COR-L47 (cell line): ENCODE measurements around the gene DHRS12.

ENCODE experiments used
- DNase-seq: peaks from one replicate; lab custom pipeline; 2025; lab: John Stamatoyannopoulos, UW

Gene DHRS12

DNA sequence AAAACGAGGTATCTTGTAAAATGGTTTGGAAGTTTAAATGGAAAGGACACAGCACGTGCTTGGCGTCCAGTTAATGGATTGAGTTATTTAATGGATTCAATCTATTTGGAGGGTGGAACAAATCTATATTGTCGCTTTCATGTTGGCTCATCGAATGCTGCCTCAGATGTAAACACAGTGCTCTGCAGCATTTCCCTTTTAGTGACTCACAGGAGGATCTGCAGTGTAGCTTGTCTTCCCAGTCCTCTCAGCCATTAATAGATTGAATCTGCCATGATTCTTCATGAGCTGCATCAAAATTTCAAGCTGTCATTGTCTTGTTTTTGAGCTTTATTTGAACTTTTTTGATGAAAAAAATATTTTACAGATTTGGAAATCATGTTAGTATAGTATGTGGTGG lies 44.7 kb downstream of the DHRS12 start:
- DNase-seq: no peak

DNA sequence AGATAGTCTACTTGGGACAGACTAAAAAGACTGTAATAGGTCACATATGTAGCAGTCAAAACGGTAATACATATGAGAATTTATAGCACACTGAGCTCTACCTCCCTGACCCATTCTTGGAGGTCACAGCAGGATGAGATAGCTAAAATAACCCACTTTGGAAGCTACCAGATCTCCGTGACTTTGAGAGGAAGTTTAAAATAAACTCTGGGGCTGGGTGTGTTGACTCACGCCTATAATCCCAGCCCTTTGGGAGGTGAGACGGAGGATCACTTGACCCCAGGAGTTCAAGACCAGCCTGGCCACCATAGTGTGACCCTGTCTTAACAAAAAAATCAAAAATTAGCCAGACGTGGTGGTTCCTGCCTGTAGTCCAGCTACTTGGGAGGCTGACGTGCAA lies 45.3 kb downstream of the DHRS12 start:
- DNase-seq: no peak

DNA sequence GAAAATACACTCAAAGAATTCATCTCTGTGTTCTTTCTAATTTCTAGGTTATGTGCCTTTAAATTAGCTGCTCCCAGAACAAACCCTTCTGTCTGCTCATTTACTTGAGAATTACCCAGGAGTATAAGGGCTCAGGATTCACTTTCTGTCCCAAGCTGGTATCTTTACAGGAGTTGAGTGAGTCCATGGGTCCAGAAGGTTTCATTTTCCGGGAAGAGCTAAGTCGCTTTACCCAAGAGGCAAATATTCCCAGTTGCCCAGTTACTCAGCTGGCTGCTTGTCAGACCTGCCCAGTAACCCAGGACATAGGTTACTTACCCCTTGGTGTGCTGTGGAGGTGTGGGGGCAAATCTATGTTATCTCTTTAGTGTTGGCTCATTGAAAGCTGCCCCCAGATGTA lies 47.3 kb downstream of the DHRS12 start:
- no peak for DNase-seq

DNA sequence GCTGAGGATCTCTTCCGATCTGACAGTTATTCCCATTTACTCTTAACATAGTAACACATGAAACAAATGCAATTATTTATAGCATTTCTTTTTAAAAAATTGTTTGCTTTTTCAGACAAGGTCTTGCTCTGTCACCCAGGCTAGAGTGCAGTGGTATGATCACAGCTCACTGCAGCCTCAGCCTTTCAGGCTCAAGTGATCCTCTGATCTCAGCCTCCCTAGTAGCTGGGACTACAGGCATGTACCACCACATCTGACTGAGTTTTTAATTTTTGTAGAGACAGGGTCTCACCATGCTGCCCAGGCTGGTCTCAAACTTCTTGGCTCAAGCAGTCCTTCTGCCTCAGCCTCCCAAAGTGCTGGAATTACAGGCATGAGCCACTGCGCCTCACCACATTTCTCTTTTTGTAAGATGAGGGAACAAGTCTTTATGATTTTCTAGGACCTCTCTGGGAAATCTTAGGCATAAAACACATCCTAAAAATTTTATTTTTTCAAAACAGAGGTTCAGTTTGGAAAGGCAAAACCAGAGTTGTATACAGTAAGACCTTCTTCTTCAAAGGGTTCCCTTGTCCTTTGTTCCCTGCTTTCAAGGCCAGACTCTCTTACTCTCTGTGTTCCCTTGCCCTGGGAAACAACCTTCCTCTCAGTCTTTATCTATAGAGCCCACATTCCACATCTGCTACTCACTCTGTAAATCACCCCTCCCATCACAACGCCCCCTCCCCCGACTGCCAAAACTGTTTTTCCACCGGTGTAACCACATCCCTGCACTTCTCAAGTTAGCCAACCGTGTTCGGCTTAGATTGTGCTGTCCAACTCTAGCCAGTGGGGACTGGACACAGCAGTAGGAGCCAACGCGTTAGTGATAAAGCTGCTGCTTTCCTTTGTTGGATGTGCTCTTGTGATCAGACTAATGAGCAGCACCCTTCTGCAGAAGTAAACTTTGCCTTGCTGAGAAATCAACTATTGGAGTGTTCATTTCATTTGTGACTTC lies 56.2 kb downstream of the DHRS12 start:
- DNase-seq: no peak

DNA sequence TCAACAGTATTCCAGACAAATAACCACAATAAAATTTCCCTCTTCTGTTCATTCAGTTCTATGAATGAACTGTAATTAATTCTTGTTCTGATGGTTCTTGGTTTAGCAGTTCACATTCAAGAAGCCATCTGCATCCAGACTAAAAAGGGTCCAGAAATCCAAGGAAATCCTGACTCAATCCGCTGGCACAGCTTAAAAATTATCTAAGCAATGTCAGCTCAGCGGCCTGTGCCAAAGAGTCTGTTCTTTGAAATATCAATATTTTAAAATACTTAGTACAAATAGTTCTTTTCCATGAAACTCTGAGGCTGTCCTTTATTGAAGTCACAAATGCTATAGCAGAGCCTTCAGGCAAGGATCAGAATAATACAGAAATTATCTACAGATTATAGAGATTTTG lies 57.2 kb downstream of the DHRS12 start:
- DNase-seq: no peak

DNA sequence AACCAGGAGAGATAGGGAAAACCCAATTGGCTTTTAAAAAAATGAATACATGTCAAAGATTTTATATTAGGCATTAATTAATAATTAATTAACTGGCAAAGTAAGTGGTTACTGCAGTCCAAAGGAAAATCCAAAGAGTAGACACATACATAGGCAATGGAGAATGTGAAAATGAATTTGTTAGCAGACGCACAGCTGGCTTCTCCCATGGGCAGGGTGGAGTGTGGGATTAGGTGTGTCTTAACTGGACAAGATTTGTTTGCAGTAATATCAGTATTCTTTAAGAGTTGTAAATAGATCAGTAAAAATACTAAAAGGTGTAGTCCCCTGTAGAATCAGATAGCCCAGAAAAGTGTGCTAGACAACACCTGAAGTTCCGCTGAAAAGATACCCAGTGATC lies 58.7 kb downstream of the DHRS12 start:
- no peak for DNase-seq

DNA sequence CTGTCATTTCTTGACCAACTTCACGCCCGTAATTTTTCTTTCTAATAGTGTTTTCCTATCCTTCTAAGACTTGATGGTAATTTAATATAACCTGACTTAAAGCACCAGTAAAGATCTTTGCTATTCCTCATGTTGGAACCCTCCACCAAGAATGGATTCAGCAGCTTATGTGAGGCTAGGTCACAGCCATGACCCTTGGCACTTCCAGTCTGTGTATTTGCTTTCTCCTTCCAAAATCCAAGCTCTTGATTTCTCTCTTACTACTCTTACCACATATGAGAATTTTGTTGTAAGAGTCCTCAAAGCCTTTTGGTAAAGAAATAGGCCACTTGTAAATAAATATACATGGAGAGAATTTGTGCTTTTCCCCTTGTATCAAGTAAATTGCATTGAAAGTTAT lies 61.4 kb downstream of the DHRS12 start:
- no peak for DNase-seq

DNA sequence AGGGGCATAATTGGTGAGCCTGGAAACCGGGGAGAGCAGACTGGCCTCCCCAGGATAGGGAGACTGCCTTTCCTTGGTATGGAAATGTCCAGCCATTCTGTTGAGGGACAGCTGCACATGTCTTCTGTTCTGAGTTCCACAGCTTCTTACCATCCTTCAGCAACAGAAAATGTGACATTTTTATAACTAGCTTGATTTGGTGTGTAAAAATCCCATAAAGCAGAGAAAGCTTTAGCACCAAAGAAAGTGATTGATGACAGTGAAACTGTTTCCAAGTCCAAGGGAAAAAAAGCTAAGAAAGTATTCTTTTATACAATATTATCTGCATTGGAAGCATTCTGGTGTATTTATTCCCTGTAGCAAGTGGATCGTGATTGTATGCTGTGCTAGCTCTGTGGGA lies 61.9 kb downstream of the DHRS12 start:
- no peak for DNase-seq

DNA sequence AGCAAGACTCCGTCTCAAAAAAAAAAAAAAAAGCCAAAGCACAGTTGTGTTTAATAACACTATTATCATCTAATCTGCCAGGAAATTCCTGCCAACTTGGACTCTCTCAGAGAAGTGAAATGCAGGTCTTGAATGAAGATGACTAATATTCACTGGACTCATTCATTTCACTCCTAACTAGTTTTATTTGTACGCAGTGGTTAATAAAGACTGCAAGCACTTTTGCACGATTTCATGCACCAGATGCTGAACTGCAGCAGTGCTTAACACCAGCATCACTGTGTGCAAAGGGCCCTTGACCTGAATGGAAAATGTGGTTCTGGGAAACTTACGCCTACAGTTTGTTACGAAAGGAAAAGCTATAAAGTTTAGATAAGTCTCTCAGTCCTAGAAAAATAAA lies 63.3 kb downstream of the DHRS12 start:
- no peak for DNase-seq

DNA sequence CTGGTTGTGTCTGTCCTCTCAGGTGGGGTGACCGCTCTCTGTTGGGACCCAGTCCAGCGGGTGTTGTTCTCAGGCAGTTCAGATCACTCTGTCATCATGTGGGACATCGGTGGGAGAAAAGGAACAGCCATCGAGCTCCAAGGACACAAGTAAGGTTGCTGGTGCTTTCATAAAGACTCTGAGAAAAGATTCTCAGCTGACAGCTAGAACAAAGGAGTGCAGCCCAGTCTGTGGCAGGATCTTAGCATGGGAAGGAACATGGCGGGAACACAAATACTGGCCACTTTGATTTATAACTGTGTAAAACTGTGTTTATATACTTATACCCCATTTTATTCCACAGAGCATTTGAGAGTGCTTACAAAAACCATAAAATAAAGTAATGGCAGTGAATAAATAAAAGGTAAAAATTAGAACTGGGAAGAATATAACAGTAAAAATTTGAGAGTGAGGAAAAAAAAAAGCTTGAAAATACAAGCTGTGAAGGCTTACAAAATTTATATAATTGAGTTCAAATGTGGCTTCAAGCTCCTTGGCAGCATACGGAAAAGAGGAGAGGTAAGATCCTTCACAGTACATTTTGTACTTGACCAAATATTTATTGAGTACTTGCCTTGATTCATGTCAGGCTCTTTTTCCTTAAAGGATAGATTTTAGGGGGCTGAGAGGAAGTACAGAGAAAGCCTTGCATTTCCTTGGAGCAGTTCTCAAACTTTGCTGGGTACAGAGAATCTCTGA lies 64.8 kb downstream of the DHRS12 start:
- no peak for DNase-seq

DNA sequence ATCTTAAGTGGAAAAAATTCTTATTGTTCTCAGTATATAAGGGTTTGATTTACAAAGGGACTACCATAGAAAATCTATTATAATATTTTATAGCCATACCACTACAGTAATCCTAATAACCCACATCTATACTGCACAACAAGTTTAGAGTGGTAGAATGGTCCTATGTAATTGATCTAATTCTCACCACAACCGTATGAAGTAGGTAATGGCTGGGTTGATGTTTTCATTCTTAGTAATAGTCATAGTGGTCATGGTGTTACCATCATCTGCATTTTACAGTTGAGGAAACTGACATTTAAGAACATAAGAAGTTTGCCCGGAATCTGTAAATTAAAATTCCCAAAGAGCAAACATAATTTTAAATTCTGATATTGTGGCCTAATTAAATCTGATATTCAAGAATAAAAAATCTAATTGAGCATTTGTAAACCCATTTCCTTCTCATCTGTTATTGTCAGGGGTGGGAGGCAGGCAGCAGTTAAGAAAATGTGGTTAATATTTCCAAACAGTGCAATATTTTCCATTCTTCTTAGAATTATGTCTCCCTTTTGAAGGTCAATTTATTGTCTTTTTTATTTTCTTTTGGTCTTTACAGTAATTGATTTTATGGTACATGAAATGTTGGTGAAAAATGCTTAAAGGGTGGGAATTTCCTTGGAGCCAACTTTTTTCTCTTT lies 65.6 kb downstream of the DHRS12 start:
- no peak for DNase-seq

DNA sequence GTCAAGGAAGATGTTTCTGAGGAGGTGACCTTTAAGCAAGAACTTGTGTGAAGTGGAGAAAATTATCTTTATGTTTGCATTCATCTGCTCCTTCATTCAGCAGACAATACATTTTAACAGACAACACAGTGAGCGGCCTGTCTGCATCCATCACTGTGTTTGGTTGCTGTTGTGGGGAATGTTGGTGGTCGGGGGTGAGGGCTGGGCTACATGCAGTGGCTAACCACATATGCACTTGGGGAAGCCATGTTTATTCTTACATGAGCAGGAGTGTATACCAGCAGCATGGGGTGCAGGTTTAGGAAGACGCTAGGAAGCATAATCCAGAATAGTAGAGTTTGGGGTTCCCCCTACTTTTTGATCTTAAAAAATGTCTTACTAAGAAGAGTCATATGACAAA lies 66.4 kb downstream of the DHRS12 start:
- DNase-seq: no peak

DNA sequence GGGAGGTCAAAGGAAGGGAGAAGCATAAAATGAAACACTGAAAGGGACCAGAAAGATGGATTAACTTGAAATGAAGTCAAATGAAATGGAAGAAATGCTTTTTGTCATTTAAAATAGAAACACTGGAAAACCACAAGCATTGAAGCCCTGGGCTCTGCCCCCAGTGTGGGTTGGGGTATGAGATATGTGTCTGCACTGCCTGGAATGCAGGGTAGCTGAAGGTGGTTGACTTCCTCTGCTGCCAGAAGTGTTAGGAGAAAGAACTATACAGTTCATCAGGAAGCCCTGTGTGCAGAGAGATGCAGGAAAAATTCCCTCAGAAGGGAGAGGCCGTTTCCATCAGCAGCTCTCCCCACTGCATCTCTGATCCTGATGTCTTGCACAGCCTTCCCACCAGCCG lies 69.2 kb downstream of the DHRS12 start:
- no peak for DNase-seq

DNA sequence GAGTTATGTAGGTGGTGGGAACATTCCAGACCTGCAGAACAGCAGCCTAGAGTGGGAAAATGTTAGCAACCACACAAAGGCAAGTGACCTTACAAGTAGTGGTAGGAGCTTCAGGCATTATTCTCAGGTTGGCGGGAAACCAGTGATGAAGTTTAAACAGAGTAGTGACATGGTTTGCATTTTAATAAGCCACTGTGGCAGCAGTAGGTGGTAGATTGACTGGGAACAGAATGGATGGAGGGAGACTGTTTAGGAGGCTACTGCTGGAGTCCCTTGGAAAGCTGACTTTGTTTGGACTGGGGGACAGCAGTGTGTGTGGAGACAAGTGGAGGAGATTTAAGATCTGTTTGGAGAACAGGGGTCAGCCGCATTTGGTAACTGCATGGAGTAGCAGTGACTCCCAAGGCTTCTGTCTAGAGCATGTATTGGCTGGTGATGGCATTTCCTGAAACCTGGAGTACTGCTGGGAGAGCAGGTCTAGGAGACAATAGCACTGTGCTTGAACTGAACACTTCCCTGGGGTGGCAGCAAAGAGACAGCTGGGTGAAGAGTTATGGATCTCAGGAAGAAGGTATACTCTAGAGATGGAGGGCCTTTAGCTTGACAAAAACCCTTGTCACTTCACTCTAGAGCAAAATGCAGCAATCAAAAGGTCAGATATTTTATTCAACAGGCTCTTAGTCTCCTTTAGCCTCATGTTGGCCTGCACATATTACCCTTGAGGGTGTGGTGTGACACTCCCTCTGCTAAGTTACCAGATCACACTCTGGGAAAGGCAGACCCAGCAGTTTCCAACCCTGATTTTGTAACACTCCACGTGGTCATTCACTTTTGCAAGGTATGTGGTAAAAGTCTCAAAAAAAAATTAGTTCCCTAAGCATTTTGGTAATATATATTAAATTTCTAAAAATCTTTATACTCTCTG lies 70.3 kb downstream of the DHRS12 start:
- no peak for DNase-seq

DNA sequence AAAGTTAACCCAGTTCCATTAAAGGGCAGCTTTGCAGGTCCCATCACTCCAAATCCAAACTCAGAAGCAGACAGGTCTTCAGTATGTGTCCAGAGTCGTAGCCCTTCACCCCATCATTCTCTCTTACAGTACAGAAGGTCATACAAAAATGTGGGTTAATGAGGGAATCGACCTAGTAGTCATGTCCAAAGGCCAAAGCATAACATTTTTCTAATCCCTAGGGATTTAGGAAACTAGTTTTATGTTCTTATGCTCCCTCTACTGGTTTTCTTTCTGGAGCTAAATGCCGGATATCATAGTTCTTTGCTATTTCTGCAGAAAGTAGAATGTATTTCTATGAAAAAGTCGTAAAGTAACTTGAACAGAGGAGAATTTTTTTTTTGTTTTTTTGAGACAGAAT lies 72.2 kb downstream of the DHRS12 start:
- no peak for DNase-seq

DNA sequence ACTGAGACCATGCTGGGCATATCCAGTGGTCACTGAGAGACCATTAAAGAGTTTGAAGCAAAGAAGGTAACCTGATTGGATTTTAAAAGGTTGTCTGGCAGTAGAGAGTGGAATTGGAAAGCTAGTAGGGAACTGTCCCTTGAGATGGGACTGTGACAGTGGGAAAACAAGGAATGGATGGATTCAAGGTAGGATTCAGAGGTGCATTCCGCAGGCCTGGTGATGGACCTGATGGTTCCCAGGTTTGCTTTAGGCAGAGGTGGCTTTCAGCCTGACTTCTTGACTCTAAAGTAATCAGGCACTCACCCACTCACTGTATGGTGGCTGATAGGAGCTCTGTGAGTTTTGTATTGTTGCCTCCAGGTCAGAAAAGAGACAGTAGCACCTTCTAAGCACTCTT lies 73.0 kb downstream of the DHRS12 start:
- DNase-seq: no peak

DNA sequence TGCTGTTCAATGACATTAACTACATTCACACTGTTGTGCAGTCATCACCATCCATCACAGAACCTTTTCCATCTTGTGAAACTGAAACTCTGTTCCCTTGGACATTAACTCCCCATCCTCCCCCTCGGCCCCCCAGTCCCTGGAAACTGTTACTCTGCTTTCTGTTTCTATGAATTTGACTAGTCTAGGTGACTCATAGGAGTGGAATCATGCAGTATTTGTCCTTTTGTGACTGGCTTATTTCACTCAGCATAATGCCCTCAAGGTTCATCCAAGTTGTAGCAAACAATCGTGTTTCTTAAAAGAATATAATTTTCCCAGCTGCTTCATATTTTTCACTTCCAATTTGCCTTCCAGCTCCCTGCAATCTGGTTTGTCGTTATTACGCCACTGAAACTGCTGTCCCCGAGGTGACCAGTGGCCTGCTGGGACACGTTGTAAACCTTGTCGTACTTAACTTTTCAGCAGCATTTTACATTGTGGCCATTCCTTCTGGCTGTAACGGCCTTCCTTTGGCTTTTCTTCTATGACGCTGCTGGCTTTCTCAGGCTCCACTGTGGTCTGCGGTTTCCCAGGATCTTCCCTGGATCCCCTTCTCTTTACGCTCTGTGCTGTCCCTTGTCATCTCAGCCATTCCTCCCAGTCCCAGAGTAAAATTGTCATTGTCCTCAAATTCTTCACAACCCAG lies 74.0 kb downstream of the DHRS12 start:
- no peak for DNase-seq

DNA sequence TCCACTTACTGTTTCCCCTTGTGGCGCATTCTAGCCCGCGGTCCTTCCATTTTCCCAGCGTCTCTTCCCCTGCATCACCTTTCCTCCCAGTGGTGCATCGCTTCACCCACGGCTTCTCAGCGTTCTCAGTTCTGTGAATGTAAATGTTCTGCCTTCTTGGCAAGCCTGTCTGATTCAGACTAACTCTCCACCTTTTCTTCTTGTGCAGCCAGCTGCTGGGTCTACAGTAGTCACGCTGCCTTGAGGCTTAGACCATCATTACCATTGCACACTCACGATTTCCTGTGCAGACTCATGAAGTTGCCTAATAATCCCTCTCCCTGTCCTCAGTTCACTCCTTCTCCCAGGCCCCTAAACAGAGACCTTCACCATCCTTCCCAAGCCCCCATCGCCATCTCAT lies 75.0 kb downstream of the DHRS12 start:
- no peak for DNase-seq

DNA sequence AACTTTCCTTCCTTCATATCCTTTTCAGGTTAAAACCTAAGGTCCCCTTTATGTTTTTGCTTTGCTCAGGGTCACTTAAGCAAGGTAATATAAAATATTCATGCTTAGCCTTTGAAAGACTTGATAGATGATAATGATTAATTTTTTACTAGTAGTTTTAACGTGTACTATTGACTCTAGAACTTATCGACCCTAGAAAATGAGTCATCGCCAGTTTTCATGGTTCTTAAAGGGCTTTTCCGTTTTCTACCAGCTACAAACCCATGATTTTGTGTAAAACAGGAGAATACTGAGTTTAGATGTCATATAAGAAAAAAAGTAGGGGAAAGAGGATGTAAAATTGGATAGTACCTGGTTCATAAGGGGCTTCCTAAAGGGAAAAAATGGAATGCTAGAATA lies 75.7 kb downstream of the DHRS12 start:
- DNase-seq: no peak

DNA sequence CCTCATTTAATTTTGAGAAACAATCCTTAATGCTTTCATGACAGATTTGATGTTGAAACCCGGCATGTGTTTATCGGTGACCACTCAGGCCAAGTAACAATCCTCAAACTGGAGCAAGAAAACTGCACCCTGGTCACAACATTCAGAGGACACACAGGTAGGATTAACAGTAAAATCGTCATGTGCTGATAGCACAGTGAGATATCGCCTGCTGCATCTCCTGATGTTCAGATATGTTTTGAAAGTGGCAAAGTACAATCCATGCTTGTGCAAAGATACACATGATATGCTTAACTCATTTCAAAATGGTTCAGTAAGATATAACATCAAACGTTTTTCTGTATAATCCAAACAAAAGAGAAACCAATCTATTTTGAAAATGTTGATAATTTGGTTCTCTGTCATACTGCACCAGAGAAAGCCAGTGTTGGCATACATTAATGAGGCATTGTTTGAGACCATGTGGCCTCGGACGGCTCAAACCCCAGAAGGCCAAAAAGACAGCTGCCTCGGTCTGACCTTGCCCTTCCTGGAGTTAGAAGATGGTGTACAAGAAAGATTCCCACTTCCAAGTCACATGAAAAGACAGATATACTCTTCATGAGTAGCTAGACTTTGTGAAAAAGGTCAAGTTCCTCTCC lies 76.2 kb downstream of the DHRS12 start:
- DNase-seq: no peak
